Mammary epithelial cell (primary cell): ENCODE results near the gene TOM1.

ENCODE experiments used
- EZH2 ChIP-seq: IDR thresholded peaks from 2 replicates; pipeline ENCODE4 v1.6.1; 2012; ENCODE audit warnings: low read length, inconsistent platforms, borderline replicate concordance
- TF ChIP-seq, protein P1 (sequence below), 2 donors: IDR thresholded peaks in 1 of 2; conservative IDR thresholded peaks in 1 of 2; 2 replicates each; pipeline ENCODE4 v1.5.1; 2011 to 2012; ENCODE audit warnings: inconsistent platforms in 2 of 2, low read length in 2 of 2, mild to moderate bottlenecking in 2 of 2, control low read depth in 1 of 2, low read depth in 1 of 2; ENCODE audit not compliant: insufficient read depth in 1 of 2; ENCODE audit errors: extremely low read depth in 1 of 2

DNA sequence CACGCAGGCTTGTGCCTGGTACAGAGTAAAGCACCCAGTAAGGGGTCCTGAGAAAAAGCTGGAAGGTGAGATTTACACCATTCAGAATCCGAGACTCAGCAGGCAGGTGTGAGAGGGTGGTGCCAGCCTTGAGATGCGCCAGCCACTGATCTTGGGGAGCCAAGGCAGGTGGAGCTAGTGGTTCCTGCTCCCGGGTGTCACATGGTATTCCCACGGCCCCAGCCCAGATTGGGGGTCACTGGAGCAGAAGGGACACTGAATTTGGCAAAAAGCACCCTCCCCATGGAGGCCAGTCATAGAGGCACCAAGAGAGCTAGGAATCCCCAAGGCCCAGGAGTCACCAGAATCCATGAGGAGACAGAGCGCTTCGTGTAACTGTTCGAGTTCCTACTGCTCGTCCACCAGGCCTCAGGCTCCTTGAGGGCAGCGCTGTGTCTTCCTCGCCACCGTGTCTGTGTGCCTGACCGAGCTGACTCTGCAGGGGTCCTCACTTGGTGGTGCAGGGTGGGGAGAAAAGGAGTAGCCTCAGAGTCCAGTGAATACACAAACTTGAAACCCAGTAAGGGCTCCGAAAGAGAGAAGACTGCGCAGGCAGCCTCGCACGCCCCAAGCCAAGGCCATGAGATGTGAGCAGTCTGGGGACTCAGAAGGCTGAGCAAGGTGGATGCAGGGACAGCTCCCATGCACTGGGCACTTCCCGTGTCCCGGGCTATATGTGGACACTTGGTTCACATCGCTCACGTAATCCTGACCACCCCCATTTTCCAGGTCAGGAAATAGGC lies 28.2 kb downstream of the TOM1 start:
- TF ChIP-seq, protein P1, sequence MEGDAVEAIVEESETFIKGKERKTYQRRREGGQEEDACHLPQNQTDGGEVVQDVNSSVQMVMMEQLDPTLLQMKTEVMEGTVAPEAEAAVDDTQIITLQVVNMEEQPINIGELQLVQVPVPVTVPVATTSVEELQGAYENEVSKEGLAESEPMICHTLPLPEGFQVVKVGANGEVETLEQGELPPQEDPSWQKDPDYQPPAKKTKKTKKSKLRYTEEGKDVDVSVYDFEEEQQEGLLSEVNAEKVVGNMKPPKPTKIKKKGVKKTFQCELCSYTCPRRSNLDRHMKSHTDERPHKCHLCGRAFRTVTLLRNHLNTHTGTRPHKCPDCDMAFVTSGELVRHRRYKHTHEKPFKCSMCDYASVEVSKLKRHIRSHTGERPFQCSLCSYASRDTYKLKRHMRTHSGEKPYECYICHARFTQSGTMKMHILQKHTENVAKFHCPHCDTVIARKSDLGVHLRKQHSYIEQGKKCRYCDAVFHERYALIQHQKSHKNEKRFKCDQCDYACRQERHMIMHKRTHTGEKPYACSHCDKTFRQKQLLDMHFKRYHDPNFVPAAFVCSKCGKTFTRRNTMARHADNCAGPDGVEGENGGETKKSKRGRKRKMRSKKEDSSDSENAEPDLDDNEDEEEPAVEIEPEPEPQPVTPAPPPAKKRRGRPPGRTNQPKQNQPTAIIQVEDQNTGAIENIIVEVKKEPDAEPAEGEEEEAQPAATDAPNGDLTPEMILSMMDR (conservative IDR thresholded peaks at IDR 0.05 in 1 of 2, IDR thresholded peaks at IDR 0.05 in 1 of 2; ENCODE audit: extremely low read depth in 1 of 2, insufficient read depth in 1 of 2, low read depth in 1 of 2, low read length in 2 of 2), result no peak
- TF ChIP-seq EZH2, result no peak
